Measurements from ENCODE around the gene PIP5KL1.

- TF ChIP-seq EZH2 (IDR thresholded peaks at IDR 0.05; ENCODE audit: borderline replicate concordance) (no peak), CTCF (IDR thresholded peaks at IDR 0.05; ENCODE audit: poor library complexity) (no peak)
Measured at GRCh38 chr9:127949827-127950512, 19.4 kb upstream of the PIP5KL1 start.
